ENCODE results near the gene C2CD4D. TPM values are rescaled to one million over a fixed set of nuclear protein-coding genes. Genes with fewer than 3 reads are reported as not detected.

The C2CD4D gene
- total and polyA plus RNA-seq, 2 donors = 0.05 to 0.34 TPM

DNA sequence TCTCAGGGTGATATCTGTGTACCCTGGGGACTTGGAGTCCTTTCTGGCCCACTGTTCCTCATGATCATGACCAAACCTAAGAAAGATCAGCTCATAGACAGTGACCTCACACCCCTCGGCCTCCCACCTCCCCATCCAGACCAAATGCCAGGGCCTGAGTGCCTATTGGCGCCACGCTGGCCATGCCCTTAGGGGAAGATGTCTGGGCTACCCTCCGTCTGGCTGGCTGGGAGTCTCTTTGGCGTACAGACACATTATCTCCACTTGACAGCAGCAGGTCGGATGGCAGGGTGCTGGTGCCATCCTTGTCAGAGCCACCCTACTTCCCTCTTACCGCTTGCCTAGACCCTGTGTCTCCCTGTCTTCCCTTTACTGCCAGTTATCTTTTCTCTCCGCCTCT is 16.4 kb downstream of the C2CD4D start:
- Histone ChIP-seq H3K4me1 (ENCODE audit: control insufficient read depth in 2 of 2, insufficient read depth in 2 of 2, low read length in 2 of 2) (peaks cover 38 to 100% of the 10 kb centered on the region in 2 donors), H3K27me3 (ENCODE audit: control insufficient read depth in 2 of 2, insufficient read depth in 1 of 2, low read length in 1 of 2) (no peaks in the 10 kb centered on the region), H3K9me3 (ENCODE audit: control insufficient read depth in 2 of 2, insufficient read depth in 1 of 2, low read length in 1 of 2) (peaks cover 0 to 6% of the 10 kb centered on the region in 2 donors), H3K27ac (ENCODE audit: low read depth in 1 of 2, low read length in 1 of 2) (peak overlapping the region; percentile 56 to 94), H3K4me3 (ENCODE audit: low read length in 2 of 2) (peak overlapping the region; percentile 69 to 89), H3K36me3 (ENCODE audit: control insufficient read depth in 2 of 2, insufficient read depth in 2 of 2, low read length in 1 of 2) (peaks cover 12 to 13% of the 10 kb centered on the region in 2 donors)
- no peak for DNase-seq (ENCODE audit: low read depth in 6 of 9, low spot score in 9 of 9)
- 88% methylated on average over 8 of the region's 8 CpGs for WGBS

DNA sequence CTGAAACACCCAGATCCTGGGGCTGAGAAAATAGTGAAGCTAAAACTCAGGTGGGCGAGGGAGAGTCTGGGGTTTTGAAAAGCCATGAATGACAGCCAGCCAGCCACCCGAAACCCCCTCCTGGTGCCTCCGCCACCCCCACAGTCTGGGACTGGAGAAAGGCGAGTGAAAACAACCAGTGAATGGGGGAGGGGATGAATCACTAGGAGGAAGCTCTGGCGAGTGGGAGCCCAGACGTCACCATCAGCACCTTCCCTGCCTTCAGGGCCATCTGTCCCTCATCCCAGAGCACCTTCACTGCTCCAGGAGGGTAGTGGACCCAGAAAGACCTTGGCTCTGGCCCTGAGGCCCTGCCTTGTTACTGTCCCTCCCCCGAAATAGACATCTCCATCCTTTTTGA is 17.2 kb downstream of the C2CD4D start:
- peak in 1 of 9 donors; percentile 69 for DNase-seq (ENCODE audit: low read depth in 6 of 9, low spot score in 9 of 9)
- peak overlapping the region; percentile 69 to 89 for H3K4me3 ChIP-seq (ENCODE audit: low read length in 2 of 2)
- H3K9me3 ChIP-seq (ENCODE audit: control insufficient read depth in 2 of 2, insufficient read depth in 1 of 2, low read length in 1 of 2) = peaks cover 0 to 6% of the 10 kb centered on the region in 2 donors
- H3K4me1 ChIP-seq (ENCODE audit: control insufficient read depth in 2 of 2, insufficient read depth in 2 of 2, low read length in 2 of 2) = peaks cover 39 to 100% of the 10 kb centered on the region in 2 donors
- no peaks in the 10 kb centered on the region for H3K27me3 ChIP-seq (ENCODE audit: control insufficient read depth in 2 of 2, insufficient read depth in 1 of 2, low read length in 1 of 2)
- WGBS = 16% methylated on average over 7 of the region's 7 CpGs
- peaks cover 16 to 17% of the 10 kb centered on the region in 2 donors for H3K36me3 ChIP-seq (ENCODE audit: control insufficient read depth in 2 of 2, insufficient read depth in 2 of 2, low read length in 1 of 2)
- H3K27ac ChIP-seq (ENCODE audit: low read depth in 1 of 2, low read length in 1 of 2) = peak overlapping the region; percentile 74 to 94

DNA sequence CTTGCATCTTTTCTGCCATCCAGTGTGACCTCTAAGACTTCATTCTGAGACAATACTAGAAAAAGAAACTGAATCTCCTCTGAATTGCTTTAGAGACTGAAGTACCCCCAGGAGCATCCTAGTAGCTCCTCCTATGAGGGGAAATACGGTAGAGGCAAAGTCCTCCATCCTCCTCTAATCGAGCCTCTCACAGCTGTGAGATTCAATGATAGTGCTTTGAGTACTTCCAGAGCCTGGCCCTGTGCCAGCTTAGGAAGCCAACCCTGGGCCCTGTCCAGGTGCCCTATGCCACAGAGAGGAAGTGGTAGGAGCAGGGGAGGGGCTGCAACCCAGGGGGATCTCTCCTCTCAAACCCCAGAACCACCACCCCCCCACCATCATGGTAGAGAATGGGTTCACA is 18.7 kb downstream of the C2CD4D start:
- peak overlapping the region; percentile 77 to 94 for H3K27ac ChIP-seq (ENCODE audit: low read depth in 1 of 2, low read length in 1 of 2)
- peak overlapping the region; percentile 69 to 89 for H3K4me3 ChIP-seq (ENCODE audit: low read length in 2 of 2)
- WGBS = 3% methylated on average over 2 of the region's 2 CpGs
- DNase-seq (ENCODE audit: low read depth in 6 of 9, low spot score in 9 of 9) = peak in 6 of 9 donors; percentile 53 to 90 (median 78)
- peaks cover 24 to 31% of the 10 kb centered on the region in 2 donors for H3K36me3 ChIP-seq (ENCODE audit: control insufficient read depth in 2 of 2, insufficient read depth in 2 of 2, low read length in 1 of 2)
- H3K4me1 ChIP-seq (ENCODE audit: control insufficient read depth in 2 of 2, insufficient read depth in 2 of 2, low read length in 2 of 2) = peaks cover 40 to 100% of the 10 kb centered on the region in 2 donors
- H3K9me3 ChIP-seq (ENCODE audit: control insufficient read depth in 2 of 2, insufficient read depth in 1 of 2, low read length in 1 of 2) = peaks cover 0 to 8% of the 10 kb centered on the region in 2 donors
- H3K27me3 ChIP-seq (ENCODE audit: control insufficient read depth in 2 of 2, insufficient read depth in 1 of 2, low read length in 1 of 2) = no peaks in the 10 kb centered on the region

DNA sequence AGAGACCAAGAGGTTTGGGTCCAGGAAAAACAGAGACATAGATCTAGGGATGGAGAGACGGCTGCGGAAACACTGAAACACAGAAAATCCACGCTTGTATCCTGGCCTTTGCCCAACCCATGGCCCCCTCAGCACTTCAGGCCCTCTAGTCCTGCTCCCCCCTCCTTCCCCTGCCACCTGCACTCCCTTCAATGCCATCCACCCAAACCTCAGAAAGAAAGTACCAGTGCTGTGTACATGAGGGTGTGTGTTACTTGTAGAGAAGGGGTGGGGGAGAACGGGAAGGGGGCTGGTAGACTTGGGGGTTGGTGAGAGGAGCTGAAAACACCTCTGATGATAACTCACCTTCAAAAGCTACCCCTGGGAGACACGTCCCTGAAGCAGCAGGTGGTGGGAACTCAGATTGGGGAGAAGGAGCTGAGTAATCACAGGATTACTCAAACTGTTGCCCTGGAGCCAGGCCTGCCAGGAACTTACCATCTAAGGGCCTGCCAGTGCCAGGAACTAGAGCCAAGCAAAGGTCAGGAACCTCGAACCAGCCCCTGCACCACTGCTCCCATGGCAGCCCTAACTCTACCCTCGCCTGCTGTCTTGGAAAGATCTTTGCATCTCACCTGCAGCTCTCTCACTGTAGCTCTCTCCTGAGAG is 19.5 kb downstream of the C2CD4D start:
- H3K4me1 ChIP-seq (ENCODE audit: control insufficient read depth in 2 of 2, insufficient read depth in 2 of 2, low read length in 2 of 2) = peaks cover 48 to 100% of the 10 kb centered on the region in 2 donors
- 26% methylated on average over 7 of the region's 7 CpGs for WGBS
- no peaks in the 10 kb centered on the region for H3K27me3 ChIP-seq (ENCODE audit: control insufficient read depth in 2 of 2, insufficient read depth in 1 of 2, low read length in 1 of 2)
- H3K27ac ChIP-seq (ENCODE audit: low read depth in 1 of 2, low read length in 1 of 2) = peak overlapping the region; percentile 72 to 94
- peaks cover 0 to 2% of the 10 kb centered on the region in 2 donors for H3K9me3 ChIP-seq (ENCODE audit: control insufficient read depth in 2 of 2, insufficient read depth in 1 of 2, low read length in 1 of 2)
- peak in 3 of 9 donors; percentile 65 to 84 (median 72) for DNase-seq (ENCODE audit: low read depth in 6 of 9, low spot score in 9 of 9)
- H3K4me3 ChIP-seq (ENCODE audit: low read length in 2 of 2) = peak overlapping the region; percentile 69 to 89
- peaks cover 31 to 38% of the 10 kb centered on the region in 2 donors for H3K36me3 ChIP-seq (ENCODE audit: control insufficient read depth in 2 of 2, insufficient read depth in 2 of 2, low read length in 1 of 2)

DNA sequence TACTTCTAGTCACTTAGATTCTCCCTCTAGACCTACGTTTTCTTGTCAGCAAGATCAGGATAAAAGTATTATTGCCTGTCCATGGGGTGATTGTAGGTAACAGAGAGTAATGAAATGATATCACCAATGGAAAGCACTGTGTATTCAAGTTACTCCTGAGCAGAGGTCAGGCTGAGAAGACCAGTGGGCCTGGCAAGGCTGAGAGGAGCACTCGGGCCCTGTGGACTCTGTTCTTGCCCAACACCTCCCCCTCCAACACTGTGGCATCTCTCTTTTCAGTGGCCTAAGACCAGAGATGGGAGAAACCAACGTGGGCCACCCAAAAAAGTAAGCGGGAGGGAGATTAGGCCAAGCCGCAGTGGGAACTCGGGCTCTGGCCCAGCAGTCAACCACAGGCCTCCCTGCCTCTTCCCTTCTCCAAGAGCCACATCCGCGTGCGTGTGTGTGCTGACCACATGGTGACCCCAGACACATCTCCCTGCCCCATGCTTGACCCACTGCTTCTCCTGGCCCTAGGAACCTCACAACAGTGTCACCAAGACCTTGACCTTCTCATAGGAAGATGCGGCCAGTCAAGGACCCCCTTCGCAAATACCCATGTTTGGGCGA is 20.3 kb downstream of the C2CD4D start:
- Histone ChIP-seq H3K36me3 (ENCODE audit: control insufficient read depth in 2 of 2, insufficient read depth in 2 of 2, low read length in 1 of 2) (peaks cover 36 to 46% of the 10 kb centered on the region in 2 donors), H3K9me3 (ENCODE audit: control insufficient read depth in 2 of 2, insufficient read depth in 1 of 2, low read length in 1 of 2) (peaks cover 0 to 2% of the 10 kb centered on the region in 2 donors), H3K4me3 (ENCODE audit: low read length in 2 of 2) (peak overlapping the region; percentile 69 to 89), H3K27ac (ENCODE audit: low read depth in 1 of 2, low read length in 1 of 2) (peak overlapping the region; percentile 91 to 94), H3K27me3 (ENCODE audit: control insufficient read depth in 2 of 2, insufficient read depth in 1 of 2, low read length in 1 of 2) (no peaks in the 10 kb centered on the region), H3K4me1 (ENCODE audit: control insufficient read depth in 2 of 2, insufficient read depth in 2 of 2, low read length in 2 of 2) (peaks cover 53 to 100% of the 10 kb centered on the region in 2 donors)
- DNase-seq (ENCODE audit: low read depth in 6 of 9, low spot score in 9 of 9) = no peak
- 94% methylated on average over 12 of the region's 12 CpGs for WGBS

DNA sequence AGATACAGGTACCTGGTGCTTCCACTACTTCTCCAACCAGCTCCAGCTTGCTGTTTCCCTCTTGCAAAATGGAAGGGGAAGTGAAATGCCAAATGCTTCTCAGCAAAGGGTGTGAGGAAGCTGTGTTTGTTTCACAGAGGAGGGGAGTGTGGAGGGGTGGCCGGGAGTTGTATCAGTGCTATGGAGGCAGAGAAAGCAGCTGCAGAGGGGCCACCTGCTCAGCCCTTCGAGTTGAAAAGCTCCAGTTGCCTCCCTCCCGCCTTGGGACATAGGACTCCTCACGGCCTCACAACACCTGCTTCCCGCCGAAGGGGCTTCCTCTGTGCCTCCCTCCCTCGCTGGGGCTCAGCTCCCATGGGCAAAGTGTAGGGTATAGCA is 22.3 kb downstream of the C2CD4D start:
- 5% methylated on average over 7 of the region's 7 CpGs for WGBS
- Histone ChIP-seq H3K36me3 (ENCODE audit: control insufficient read depth in 2 of 2, insufficient read depth in 2 of 2, low read length in 1 of 2) (peaks cover 46 to 62% of the 10 kb centered on the region in 2 donors), H3K9me3 (ENCODE audit: control insufficient read depth in 2 of 2, insufficient read depth in 1 of 2, low read length in 1 of 2) (peaks cover 0 to 2% of the 10 kb centered on the region in 2 donors), H3K27me3 (ENCODE audit: control insufficient read depth in 2 of 2, insufficient read depth in 1 of 2, low read length in 1 of 2) (no peaks in the 10 kb centered on the region), H3K27ac (ENCODE audit: low read depth in 1 of 2, low read length in 1 of 2) (peak overlapping the region; percentile 91 to 94), H3K4me1 (ENCODE audit: control insufficient read depth in 2 of 2, insufficient read depth in 2 of 2, low read length in 2 of 2) (peaks cover 50 to 81% of the 10 kb centered on the region in 2 donors), H3K4me3 (ENCODE audit: low read length in 2 of 2) (peak overlapping the region; percentile 26 to 43)
- peak in 4 of 9 donors; percentile 72 to 88 (median 78) for DNase-seq (ENCODE audit: low read depth in 6 of 9, low spot score in 9 of 9)

DNA sequence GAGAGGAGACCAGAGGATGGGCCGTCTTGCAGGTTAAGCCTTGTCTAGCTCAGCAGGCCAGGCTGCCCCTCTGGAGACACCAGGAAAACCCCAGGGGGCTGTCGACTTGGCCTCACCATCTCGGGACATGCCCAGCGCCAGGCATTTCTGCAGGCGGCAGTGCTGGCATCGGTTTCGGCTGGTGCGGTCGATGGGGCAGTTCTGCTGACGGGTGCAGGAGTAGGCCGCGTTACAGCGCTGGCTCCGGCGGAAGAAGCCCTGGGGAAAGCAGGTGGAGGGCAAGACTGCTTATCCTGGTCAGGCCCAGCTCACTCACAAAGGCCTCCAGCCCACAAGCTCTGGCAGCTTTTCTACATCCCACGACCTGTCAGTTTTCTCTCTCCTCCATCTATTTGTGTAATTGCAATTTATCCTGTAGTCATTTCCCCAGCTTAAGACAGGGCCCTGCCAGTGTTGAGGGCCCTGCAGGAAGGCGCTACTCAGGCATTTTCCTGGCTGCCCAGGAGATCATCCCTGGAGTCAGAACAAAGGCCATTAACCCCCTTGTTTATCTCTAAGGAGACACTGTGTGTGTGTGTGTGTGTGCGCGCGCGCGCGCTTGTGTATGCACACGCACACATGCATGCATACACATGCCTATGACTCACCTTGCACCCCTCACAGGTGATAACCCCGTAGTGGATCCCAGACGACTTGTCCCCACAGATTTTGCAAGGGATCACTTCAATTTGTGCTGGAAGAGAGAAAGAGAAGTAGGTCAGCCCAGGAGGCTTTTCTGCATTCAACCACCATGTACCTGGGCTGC is 22.9 kb downstream of the C2CD4D start:
- peaks cover 50 to 75% of the 10 kb centered on the region in 2 donors for H3K4me1 ChIP-seq (ENCODE audit: control insufficient read depth in 2 of 2, insufficient read depth in 2 of 2, low read length in 2 of 2)
- peaks cover 0 to 2% of the 10 kb centered on the region in 2 donors for H3K9me3 ChIP-seq (ENCODE audit: control insufficient read depth in 2 of 2, insufficient read depth in 1 of 2, low read length in 1 of 2)
- H3K27me3 ChIP-seq (ENCODE audit: control insufficient read depth in 2 of 2, insufficient read depth in 1 of 2, low read length in 1 of 2) = no peaks in the 10 kb centered on the region
- 82% methylated on average over 26 of the region's 26 CpGs for WGBS
- no peak for DNase-seq (ENCODE audit: low read depth in 6 of 9, low spot score in 9 of 9)
- H3K4me3 ChIP-seq (ENCODE audit: low read length in 2 of 2) = peak overlapping the region; percentile 26 to 43
- H3K27ac ChIP-seq (ENCODE audit: low read depth in 1 of 2, low read length in 1 of 2) = peak overlapping the region; percentile 91 to 94
- peaks cover 50 to 68% of the 10 kb centered on the region in 2 donors for H3K36me3 ChIP-seq (ENCODE audit: control insufficient read depth in 2 of 2, insufficient read depth in 2 of 2, low read length in 1 of 2)

DNA sequence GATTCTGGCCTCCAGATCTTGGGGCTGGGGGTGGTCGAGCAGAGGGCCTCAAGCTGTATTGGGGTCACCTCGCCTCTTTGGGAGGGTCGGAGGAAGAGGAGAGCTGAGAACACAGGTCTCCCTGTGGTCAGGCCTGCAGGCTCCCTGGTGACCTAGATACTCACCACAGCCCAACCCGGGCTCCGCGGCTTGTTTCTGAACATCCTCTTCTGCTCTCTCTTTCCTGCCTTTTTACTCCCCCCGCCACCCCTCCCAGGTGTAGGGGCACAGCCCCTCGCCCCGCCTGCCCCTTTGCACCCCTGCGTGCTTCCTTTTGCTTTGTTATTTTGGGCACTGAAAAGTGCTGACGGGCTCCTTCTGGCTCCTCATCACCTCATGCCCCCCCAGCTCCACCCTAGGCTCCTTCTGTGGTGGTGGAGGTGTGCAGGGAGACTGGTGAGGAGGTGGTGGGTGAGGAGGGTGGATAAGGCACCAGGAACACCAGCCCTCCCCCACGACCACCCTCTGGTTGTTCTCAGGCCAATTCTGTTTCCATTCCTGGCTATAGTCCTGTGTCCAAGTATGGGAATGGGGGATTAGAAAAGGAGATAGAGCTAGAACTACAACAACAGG is 23.8 kb downstream of the C2CD4D start:
- peak overlapping the region; percentile 23 to 43 for H3K4me3 ChIP-seq (ENCODE audit: low read length in 2 of 2)
- peaks cover 50 to 66% of the 10 kb centered on the region in 2 donors for H3K4me1 ChIP-seq (ENCODE audit: control insufficient read depth in 2 of 2, insufficient read depth in 2 of 2, low read length in 2 of 2)
- peaks cover 0 to 2% of the 10 kb centered on the region in 2 donors for H3K9me3 ChIP-seq (ENCODE audit: control insufficient read depth in 2 of 2, insufficient read depth in 1 of 2, low read length in 1 of 2)
- WGBS = 7% methylated on average over 12 of the region's 12 CpGs
- DNase-seq (ENCODE audit: low read depth in 6 of 9, low spot score in 9 of 9) = peak in 3 of 9 donors; percentile 67 to 85 (median 72)
- H3K27me3 ChIP-seq (ENCODE audit: control insufficient read depth in 2 of 2, insufficient read depth in 1 of 2, low read length in 1 of 2) = no peaks in the 10 kb centered on the region
- H3K27ac ChIP-seq (ENCODE audit: low read depth in 1 of 2, low read length in 1 of 2) = peak overlapping the region; percentile 6 to 94
- peaks cover 59 to 76% of the 10 kb centered on the region in 2 donors for H3K36me3 ChIP-seq (ENCODE audit: control insufficient read depth in 2 of 2, insufficient read depth in 2 of 2, low read length in 1 of 2)
